ENCODE data around the gene DCDC2C.
A peak's percentile ranks its signal among the peaks of the same experiment; 100 is the strongest.
"Not testable (repeated sequence)": the region's sequence is repeated elsewhere in the genome, so short reads cannot be mapped to it uniquely, and the experiment has no call there.

The DCDC2C gene

GRCh38 chr2:3771576-3771975, 68.2 kb downstream of the DCDC2C start:
- DNase-seq (ENCODE audit: low spot score): no peak

GRCh38 chr2:3774336-3774735, 71.0 kb downstream of the DCDC2C start:
- DNase-seq (ENCODE audit: low spot score): no peak

- no peak for DNase-seq (ENCODE audit: low spot score)
These were observed 72.9 kb downstream of the DCDC2C start for GRCh38 chr2:3776311-3776710.

GRCh38 chr2:3777966-3778365, 74.6 kb downstream of the DCDC2C start:
- no peak for DNase-seq (ENCODE audit: low spot score)

- no peak for DNase-seq (ENCODE audit: low spot score)
These were observed 75.6 kb downstream of the DCDC2C start for GRCh38 chr2:3778851-3779495.

- DNase-seq (ENCODE audit: low spot score): no peak
These were observed 76.2 kb downstream of the DCDC2C start for GRCh38 chr2:3779496-3780049.

GRCh38 chr2:3780477-3781402, 77.4 kb downstream of the DCDC2C start:
- peak; percentile 66 for DNase-seq (ENCODE audit: low spot score)

GRCh38 chr2:3784731-3785130, 81.4 kb downstream of the DCDC2C start:
- no peak for DNase-seq (ENCODE audit: low spot score)

GRCh38 chr2:3785220-3785889, 82.0 kb downstream of the DCDC2C start:
- DNase-seq (ENCODE audit: low spot score): no peak

GRCh38 chr2:3785890-3786273, 82.5 kb downstream of the DCDC2C start:
- DNase-seq (ENCODE audit: low spot score): no peak

- DNase-seq (ENCODE audit: low spot score): no peak
These were observed 84.4 kb downstream of the DCDC2C start for GRCh38 chr2:3787768-3788167.

- DNase-seq (ENCODE audit: low spot score): no peak
These were observed 85.9 kb downstream of the DCDC2C start for GRCh38 chr2:3789256-3789655.

- DNase-seq (ENCODE audit: low spot score): no peak
These were observed 89.9 kb downstream of the DCDC2C start for GRCh38 chr2:3793249-3793648.

GRCh38 chr2:3801506-3801905, 98.1 kb downstream of the DCDC2C start:
- DNase-seq (ENCODE audit: low spot score): no peak

GRCh38 chr2:3805201-3805939, 102.0 kb downstream of the DCDC2C start:
- DNase-seq (ENCODE audit: low spot score): no peak

GRCh38 chr2:3806168-3806567, 102.8 kb downstream of the DCDC2C start:
- DNase-seq (ENCODE audit: low spot score): no peak

- no peak for DNase-seq (ENCODE audit: low spot score)
These were observed 103.4 kb downstream of the DCDC2C start for GRCh38 chr2:3806730-3807129.

GRCh38 chr2:3807853-3808252, 104.5 kb downstream of the DCDC2C start:
- DNase-seq (ENCODE audit: low spot score): no peak

- no peak for DNase-seq (ENCODE audit: low spot score)
These were observed 111.4 kb downstream of the DCDC2C start for GRCh38 chr2:3814706-3815245.

- DNase-seq (ENCODE audit: low spot score): not testable (repeated sequence)
These were observed 113.8 kb downstream of the DCDC2C start for GRCh38 chr2:3817144-3817543.

- no peak for DNase-seq (ENCODE audit: low spot score)
These were observed 120.4 kb downstream of the DCDC2C start for GRCh38 chr2:3823748-3824147.

Measured in germinal center (tissue), 1 donor.